HFFc6 (cell line): Measurements from ENCODE around the gene ZCCHC7. TPM values are rescaled to one million over a fixed set of nuclear protein-coding genes. Genes with fewer than 3 reads are reported as not detected.

ENCODE experiments used
- DNase-seq: peaks from one replicate; pipeline ENCODE4 v3.0.0-alpha.2; 2018
- H3K27ac Mint-ChIP-seq: 2 replicates; pipeline ENCODE4 v1.8.0; 2020; ENCODE audit warnings: mild to moderate bottlenecking, mixed read lengths
- H3K27me3 Mint-ChIP-seq: 2 replicates; pipeline ENCODE4 v1.8.0; 2021; ENCODE audit warnings: mild to moderate bottlenecking, moderate library complexity, mixed read lengths; ENCODE audit not compliant: insufficient read depth
- H3K36me3 Mint-ChIP-seq: 2 replicates; pipeline ENCODE4 v1.8.0; 2021; ENCODE audit warnings: low read depth, mixed read lengths
- H3K4me1 Mint-ChIP-seq: 2 replicates; pipeline ENCODE4 v1.8.0; 2020; ENCODE audit warnings: low read depth, mixed read lengths
- H3K4me3 Mint-ChIP-seq: 2 replicates; pipeline ENCODE4 v1.8.0; 2020; ENCODE audit warnings: mild to moderate bottlenecking, moderate library complexity, mixed read lengths
- H3K9me3 Mint-ChIP-seq: 2 replicates; pipeline ENCODE4 v1.8.0; 2020; ENCODE audit warnings: mild to moderate bottlenecking, mixed read lengths
- CTCF ChIP-seq: fragments of 200-600 bp; sonication (generic); IDR thresholded peaks from 2 replicates; pipeline ENCODE4 v1.5.0; 2021; ENCODE audit warnings: antibody characterized with exemption, mild to moderate bottlenecking
- total RNA-seq, 6 experiments: library from RNA; stranded (reverse); fragmentation: NEBNext Ultra II Directional; extraction: Animal tissue kit (Norgen Biotek cat#: 25700); gene quantifications; 2 replicates in 1 of 6; 3 replicates in 5 of 6; pipeline ENCODE4 v1.2.3, GENCODE V29; 2021

Gene ZCCHC7
- total RNA-seq, 6 experiments from 2014 or later, result 18.5 to 22.9 (median 18.8) TPM

GRCh38 chr9:37210737-37211523 lies 90.6 kb downstream of the ZCCHC7 start:
- Mint-ChIP-seq H3K4me1 (peaks cover 37% of the 10 kb centered on the region), H3K9me3 (no peaks in the 10 kb centered on the region), H3K27me3 (no peaks in the 10 kb centered on the region), H3K36me3 (peaks cover 8% of the 10 kb centered on the region), H3K4me3 (no peak overlapping the region), H3K27ac (no peak overlapping the region; the same call in 1 of the 2 replicates)
- no peak for TF ChIP-seq CTCF
- no peak for DNase-seq

DNA sequence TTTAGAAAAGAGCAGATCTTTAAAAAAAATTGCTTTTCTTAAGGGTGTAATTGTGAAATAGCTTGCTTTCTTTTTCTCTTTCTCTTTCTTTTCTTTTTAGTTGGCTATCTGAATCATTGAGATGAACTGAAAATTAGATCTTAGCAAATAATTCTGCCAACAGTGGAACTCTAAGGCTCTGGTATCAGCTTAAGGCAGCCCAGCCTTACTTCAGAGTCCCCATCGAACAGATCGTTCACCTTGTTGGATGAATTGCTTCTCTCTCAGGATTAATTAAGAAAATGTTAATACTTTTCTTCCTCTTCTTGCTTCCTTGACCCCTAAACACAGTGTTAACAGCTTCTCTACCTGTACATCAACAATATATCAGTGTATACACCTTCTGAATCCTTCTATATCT lies 92.1 kb downstream of the ZCCHC7 start:
- Mint-ChIP-seq H3K9me3 (no peaks in the 10 kb centered on the region), H3K27me3 (no peaks in the 10 kb centered on the region), H3K36me3 (peaks cover 4% of the 10 kb centered on the region; the same call in 1 of the 2 replicates), H3K4me3 (no peak overlapping the region), H3K4me1 (peaks cover 40% of the 10 kb centered on the region), H3K27ac (no peak overlapping the region)
- DNase-seq, result no peak
- TF ChIP-seq CTCF, result no peak

- peaks cover 39% of the 10 kb centered on the region for H3K4me1 Mint-ChIP-seq
- no peak overlapping the region for H3K27ac Mint-ChIP-seq
- no peak for TF ChIP-seq CTCF
- 0 out of 2 replicates have a peak, but pooled peaks cover 4% of the 10 kb centered on the region for H3K36me3 Mint-ChIP-seq
- no peak for DNase-seq
- H3K4me3 Mint-ChIP-seq, result no peak overlapping the region
- H3K27me3 Mint-ChIP-seq, result no peaks in the 10 kb centered on the region
- H3K9me3 Mint-ChIP-seq, result no peaks in the 10 kb centered on the region
These were observed 95.0 kb downstream of the ZCCHC7 start for GRCh38 chr9:37215381-37215780.

DNA sequence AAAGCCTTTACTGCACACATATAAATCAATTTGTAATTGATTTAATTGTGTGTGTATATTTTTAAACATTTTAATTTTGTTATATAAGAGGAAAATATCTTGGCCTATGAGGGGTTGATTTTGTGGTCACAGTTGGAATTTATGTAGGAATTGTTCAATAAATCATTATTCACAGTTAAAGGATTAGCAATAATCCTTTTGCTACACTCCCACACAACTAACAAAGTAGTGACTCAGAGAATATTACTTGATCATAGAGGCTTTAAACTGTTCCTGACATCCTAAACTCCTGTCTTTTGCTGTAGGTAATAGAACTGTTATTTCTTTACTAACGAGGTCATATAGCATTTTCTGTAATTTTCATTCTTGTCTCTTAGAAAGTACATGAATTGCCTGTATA lies 95.5 kb downstream of the ZCCHC7 start:
- Mint-ChIP-seq H3K36me3 (0 out of 2 replicates have a peak, but pooled peaks cover 4% of the 10 kb centered on the region), H3K4me3 (no peak overlapping the region), H3K9me3 (no peaks in the 10 kb centered on the region), H3K4me1 (peaks cover 40% of the 10 kb centered on the region), H3K27ac (no peak overlapping the region), H3K27me3 (no peaks in the 10 kb centered on the region)
- DNase-seq, result peak; percentile 39
- TF ChIP-seq CTCF, result no peak

- no peaks in the 10 kb centered on the region for H3K27me3 Mint-ChIP-seq
- H3K4me1 Mint-ChIP-seq, result peaks cover 46% of the 10 kb centered on the region
- no peak for DNase-seq
- no peak overlapping the region for H3K4me3 Mint-ChIP-seq
- 0 out of 2 replicates have a peak, but pooled peaks cover 4% of the 10 kb centered on the region for H3K36me3 Mint-ChIP-seq
- no peak overlapping the region for H3K27ac Mint-ChIP-seq
- no peaks in the 10 kb centered on the region for H3K9me3 Mint-ChIP-seq
- TF ChIP-seq CTCF, result no peak
These were observed 96.8 kb downstream of the ZCCHC7 start for GRCh38 chr9:37217161-37217560.
